GM23338 (cell line): ENCODE data around the gene TCERG1L. TPM values are rescaled to one million over a fixed set of nuclear protein-coding genes. Genes with fewer than 3 reads are reported as not detected.

ENCODE experiments used
- ATAC-seq: fragments of 200-7000 bp; cut with Tn5 transposase; 3 replicates; pipeline ENCODE4 v1.9.1; 2020
- DNase-seq: peaks from one replicate; pipeline ENCODE4 v3.0.0-alpha.2; 2015; ENCODE audit warnings: low spot score
- H2AFZ ChIP-seq: fragments of 200-600 bp; sonication (generic); 2 replicates; pipeline ENCODE4 v1.8.0; 2016; ENCODE audit warnings: antibody characterized with exemption, mild to moderate bottlenecking, moderate library complexity
- H3F3A ChIP-seq: fragments of 200-600 bp; sonication (generic); replicated peaks from 2 replicates; pipeline ENCODE4 v1.8.0; 2017; ENCODE audit warnings: antibody characterized with exemption, mixed run types, low read depth
- H3K27ac ChIP-seq: fragments of 200-600 bp; sonication (generic); 2 replicates; pipeline ENCODE4 v1.6.1; 2016; ENCODE audit warnings: low read depth
- H3K27me3 ChIP-seq: fragments of 200-600 bp; sonication (generic); 2 replicates; pipeline ENCODE4 v1.8.0; 2016; ENCODE audit warnings: mild to moderate bottlenecking, mixed run types, moderate library complexity; ENCODE audit not compliant: insufficient read depth
- H3K36me3 ChIP-seq: fragments of 200-600 bp; sonication (generic); 2 replicates; pipeline ENCODE4 v1.8.0; 2016; ENCODE audit warnings: mild to moderate bottlenecking; ENCODE audit not compliant: insufficient read depth
- H3K4me1 ChIP-seq: fragments of 200-600 bp; sonication (generic); 2 replicates; pipeline ENCODE4 v1.8.0; 2016; ENCODE audit warnings: mild to moderate bottlenecking, moderate library complexity; ENCODE audit not compliant: insufficient read depth
- H3K4me2 ChIP-seq: fragments of 200-600 bp; sonication (generic); 2 replicates; pipeline ENCODE4 v1.7.1; 2017; ENCODE audit warnings: mixed run types
- H3K4me3 ChIP-seq: fragments of 200-600 bp; sonication (generic); 2 replicates; pipeline ENCODE4 v1.6.1; 2016; ENCODE audit warnings: mixed run types
- H3K79me2 ChIP-seq: fragments of 200-600 bp; sonication (generic); replicated peaks from 2 replicates; pipeline ENCODE4 v1.8.0; 2017; ENCODE audit warnings: mild to moderate bottlenecking; ENCODE audit not compliant: insufficient read depth
- H3K9me2 ChIP-seq: fragments of 200-600 bp; sonication (generic); 2 replicates; pipeline ENCODE4 v1.8.0; 2017; ENCODE audit not compliant: insufficient read depth
- H4K20me1 ChIP-seq: fragments of 200-600 bp; sonication (generic); replicated peaks from 2 replicates; pipeline ENCODE4 v1.8.0; 2017; ENCODE audit warnings: mild to moderate bottlenecking; ENCODE audit not compliant: insufficient read depth
- H3K27ac Mint-ChIP-seq: 2 replicates; pipeline ENCODE4 v1.8.0; 2020; ENCODE audit warnings: inconsistent platforms, mild to moderate bottlenecking, moderate library complexity, mixed read lengths
- H3K27me3 Mint-ChIP-seq: 3 replicates; pipeline ENCODE4 v1.8.0; 2022; ENCODE audit warnings: low read depth, mild to moderate bottlenecking, moderate library complexity, mixed read lengths, inconsistent platforms; ENCODE audit not compliant: insufficient read depth, poor library complexity
- H3K36me3 Mint-ChIP-seq: 3 replicates; pipeline ENCODE4 v1.8.0; 2021; ENCODE audit warnings: low read depth, mild to moderate bottlenecking, inconsistent platforms, moderate library complexity, mixed read lengths
- H3K4me1 Mint-ChIP-seq: 3 replicates; pipeline ENCODE4 v1.8.0; 2020; ENCODE audit warnings: mild to moderate bottlenecking, inconsistent platforms, mixed read lengths
- H3K4me3 Mint-ChIP-seq: 3 replicates; pipeline ENCODE4 v1.8.0; 2021; ENCODE audit warnings: moderate library complexity, mild to moderate bottlenecking, inconsistent platforms, mixed read lengths
- H3K9me3 Mint-ChIP-seq: 3 replicates; pipeline ENCODE4 v1.8.0; 2020; ENCODE audit warnings: moderate library complexity, mild to moderate bottlenecking, inconsistent platforms, mixed read lengths
- CREB1 ChIP-seq: fragments of 250-450 bp; sonication (Bioruptor Pico); IDR thresholded peaks from 2 replicates; pipeline ENCODE4 v1.5.0; 2020; ENCODE audit warnings: low read depth, mild to moderate bottlenecking, moderate library complexity
- EZH2 ChIP-seq: fragments of 200-600 bp; sonication (generic); IDR thresholded peaks from one replicate; pipeline ENCODE4 v1.8.0; 2017; ENCODE audit warnings: antibody characterized with exemption, mild to moderate bottlenecking, low read depth; ENCODE audit not compliant: unreplicated experiment
- JUNB ChIP-seq: IDR thresholded peaks from one replicate; pipeline ENCODE4 v1.6.1; 2016; ENCODE audit warnings: antibody characterized with exemption; ENCODE audit not compliant: unreplicated experiment
- NANOG ChIP-seq: IDR thresholded peaks from 2 replicates; pipeline ENCODE4 v1.6.1; 2016; ENCODE audit warnings: antibody characterized with exemption, borderline replicate concordance
- POLR2AphosphoS5 ChIP-seq: IDR thresholded peaks from 2 replicates; pipeline ENCODE4 v1.6.1; 2016; ENCODE audit warnings: antibody characterized with exemption, low read depth
- STAT1 ChIP-seq: IDR thresholded peaks from one replicate; pipeline ENCODE4 v1.6.1; 2016; ENCODE audit warnings: antibody characterized with exemption; ENCODE audit not compliant: unreplicated experiment
- ZNF114 ChIP-seq: fragments of 250-450 bp; sonication (Bioruptor Pico); IDR thresholded peaks from 2 replicates; pipeline ENCODE4 v1.5.0; 2020; ENCODE audit warnings: mild to moderate bottlenecking, moderate library complexity
- ZNF331 ChIP-seq: fragments of 250-450 bp; sonication (Bioruptor Pico); IDR thresholded peaks from 2 replicates; pipeline ENCODE4 v1.5.0; 2020; ENCODE audit warnings: low read depth, mild to moderate bottlenecking, moderate library complexity
- polyA plus RNA-seq: library from polyadenylated mRNA; unstranded; fragments of >200 nt; fragmentation: Nextera tagmentation; extraction: Ambion mirVana; gene quantifications from 2 replicates; pipeline ENCODE4 v1.2.1, GENCODE V29; 2016
- total RNA-seq: library from RNA; depleted of rRNA; stranded (reverse); fragments of >200 nt; shearing (Covaris generic); gene quantifications from 2 replicates; pipeline ENCODE4 v1.2.3, GENCODE V29; 2014
- TF ChIP-seq, protein P1 (sequence below): IDR thresholded peaks from one replicate; pipeline ENCODE4 v1.6.1; 2018; ENCODE audit warnings: antibody characterized with exemption; ENCODE audit not compliant: unreplicated experiment
- TF ChIP-seq, protein P2 (sequence below): fragments of 250-450 bp; sonication (Bioruptor Pico); IDR thresholded peaks from 2 replicates; pipeline ENCODE4 v1.5.0; 2020; ENCODE audit warnings: mild to moderate bottlenecking, moderate library complexity

TCERG1L gene
- total and polyA plus RNA-seq, 2 experiments from 2014 or later = 3.9 to 5.5 TPM

DNA sequence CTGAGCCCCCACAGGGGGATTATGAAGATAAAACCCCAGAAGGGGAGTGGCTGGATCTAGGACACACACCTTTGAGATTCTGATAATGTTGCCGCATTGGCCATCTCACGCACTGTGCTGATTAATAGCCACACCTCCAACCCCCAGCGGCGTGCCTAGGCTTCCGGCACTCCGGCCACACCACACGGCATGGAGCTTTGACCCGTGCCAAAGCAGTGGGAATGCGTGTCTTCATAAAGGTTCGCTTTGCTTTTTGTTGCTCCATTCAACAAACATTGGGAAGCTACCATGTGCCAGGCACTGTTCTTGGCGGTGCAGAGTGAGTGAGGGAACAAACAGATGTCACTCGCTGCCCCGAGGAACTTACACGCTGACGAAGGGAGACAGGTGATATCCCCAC lies 117.6 kb downstream of the TCERG1L start (continued):
- TF ChIP-seq, protein P1, sequence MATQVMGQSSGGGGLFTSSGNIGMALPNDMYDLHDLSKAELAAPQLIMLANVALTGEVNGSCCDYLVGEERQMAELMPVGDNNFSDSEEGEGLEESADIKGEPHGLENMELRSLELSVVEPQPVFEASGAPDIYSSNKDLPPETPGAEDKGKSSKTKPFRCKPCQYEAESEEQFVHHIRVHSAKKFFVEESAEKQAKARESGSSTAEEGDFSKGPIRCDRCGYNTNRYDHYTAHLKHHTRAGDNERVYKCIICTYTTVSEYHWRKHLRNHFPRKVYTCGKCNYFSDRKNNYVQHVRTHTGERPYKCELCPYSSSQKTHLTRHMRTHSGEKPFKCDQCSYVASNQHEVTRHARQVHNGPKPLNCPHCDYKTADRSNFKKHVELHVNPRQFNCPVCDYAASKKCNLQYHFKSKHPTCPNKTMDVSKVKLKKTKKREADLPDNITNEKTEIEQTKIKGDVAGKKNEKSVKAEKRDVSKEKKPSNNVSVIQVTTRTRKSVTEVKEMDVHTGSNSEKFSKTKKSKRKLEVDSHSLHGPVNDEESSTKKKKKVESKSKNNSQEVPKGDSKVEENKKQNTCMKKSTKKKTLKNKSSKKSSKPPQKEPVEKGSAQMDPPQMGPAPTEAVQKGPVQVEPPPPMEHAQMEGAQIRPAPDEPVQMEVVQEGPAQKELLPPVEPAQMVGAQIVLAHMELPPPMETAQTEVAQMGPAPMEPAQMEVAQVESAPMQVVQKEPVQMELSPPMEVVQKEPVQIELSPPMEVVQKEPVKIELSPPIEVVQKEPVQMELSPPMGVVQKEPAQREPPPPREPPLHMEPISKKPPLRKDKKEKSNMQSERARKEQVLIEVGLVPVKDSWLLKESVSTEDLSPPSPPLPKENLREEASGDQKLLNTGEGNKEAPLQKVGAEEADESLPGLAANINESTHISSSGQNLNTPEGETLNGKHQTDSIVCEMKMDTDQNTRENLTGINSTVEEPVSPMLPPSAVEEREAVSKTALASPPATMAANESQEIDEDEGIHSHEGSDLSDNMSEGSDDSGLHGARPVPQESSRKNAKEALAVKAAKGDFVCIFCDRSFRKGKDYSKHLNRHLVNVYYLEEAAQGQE = no peak
- TF ChIP-seq STAT1 = no peak
- no peak for TF ChIP-seq JUNB
- TF ChIP-seq POLR2AphosphoS5 = no peak
- TF ChIP-seq NANOG = no peak
- TF ChIP-seq CREB1 (CRISPR knock-in tag) = no peak

DNA sequence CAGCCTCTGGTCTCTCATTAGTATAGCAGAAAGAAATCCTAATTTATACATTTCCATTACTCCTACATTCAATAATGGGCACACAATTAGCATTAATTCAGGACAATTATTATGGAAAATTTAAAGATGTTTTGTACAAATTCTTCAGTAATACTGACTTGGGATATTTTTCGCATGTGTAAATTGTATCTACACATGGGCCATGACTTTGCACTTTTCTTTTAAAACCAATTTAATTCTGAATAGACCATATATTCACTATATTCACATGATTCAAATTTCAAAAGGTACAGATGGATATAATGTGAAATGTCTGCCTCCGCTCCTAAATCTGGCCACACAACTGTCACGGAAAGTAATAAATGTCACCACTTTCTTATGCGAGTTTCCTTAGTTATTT lies 123.0 kb downstream of the TCERG1L start:
- H3K4me1 ChIP-seq = no peaks in the 10 kb centered on the region
- no peak overlapping the region for H3K4me2 ChIP-seq
- no peaks in the 10 kb centered on the region for H3K27me3 ChIP-seq
- no peak overlapping the region for H3K27ac ChIP-seq
- H3K4me3 ChIP-seq = no peak overlapping the region
- no peaks in the 10 kb centered on the region for H3K4me1 Mint-ChIP-seq
- no peaks in the 10 kb centered on the region for H3K36me3 ChIP-seq
- peaks cover 74% of the 10 kb centered on the region for H3K9me3 Mint-ChIP-seq
- no peak for ATAC-seq
- peaks cover 24% of the 10 kb centered on the region; the same call in 2 of the 3 replicates for H3K36me3 Mint-ChIP-seq
- no peaks in the 10 kb centered on the region for H4K20me1 ChIP-seq
- H3K79me2 ChIP-seq = no peaks in the 10 kb centered on the region
- no peak overlapping the region for H2AFZ ChIP-seq
- no peak overlapping the region for H3K4me3 Mint-ChIP-seq
- no peak for DNase-seq
- H3K9me2 ChIP-seq = no peaks in the 10 kb centered on the region
- H3K27ac Mint-ChIP-seq = no peak overlapping the region
- no peaks in the 10 kb centered on the region for H3F3A ChIP-seq
- H3K27me3 Mint-ChIP-seq = no peaks in the 10 kb centered on the region
- no peak for TF ChIP-seq ZNF114 (CRISPR knock-in tag)
- TF ChIP-seq CREB1 (CRISPR knock-in tag) = no peak
- TF ChIP-seq ZNF331 (CRISPR knock-in tag) = no peak
- no peak for TF ChIP-seq EZH2
- TF ChIP-seq, protein P1 = no peak
- TF ChIP-seq JUNB = no peak
- TF ChIP-seq, protein P2, sequence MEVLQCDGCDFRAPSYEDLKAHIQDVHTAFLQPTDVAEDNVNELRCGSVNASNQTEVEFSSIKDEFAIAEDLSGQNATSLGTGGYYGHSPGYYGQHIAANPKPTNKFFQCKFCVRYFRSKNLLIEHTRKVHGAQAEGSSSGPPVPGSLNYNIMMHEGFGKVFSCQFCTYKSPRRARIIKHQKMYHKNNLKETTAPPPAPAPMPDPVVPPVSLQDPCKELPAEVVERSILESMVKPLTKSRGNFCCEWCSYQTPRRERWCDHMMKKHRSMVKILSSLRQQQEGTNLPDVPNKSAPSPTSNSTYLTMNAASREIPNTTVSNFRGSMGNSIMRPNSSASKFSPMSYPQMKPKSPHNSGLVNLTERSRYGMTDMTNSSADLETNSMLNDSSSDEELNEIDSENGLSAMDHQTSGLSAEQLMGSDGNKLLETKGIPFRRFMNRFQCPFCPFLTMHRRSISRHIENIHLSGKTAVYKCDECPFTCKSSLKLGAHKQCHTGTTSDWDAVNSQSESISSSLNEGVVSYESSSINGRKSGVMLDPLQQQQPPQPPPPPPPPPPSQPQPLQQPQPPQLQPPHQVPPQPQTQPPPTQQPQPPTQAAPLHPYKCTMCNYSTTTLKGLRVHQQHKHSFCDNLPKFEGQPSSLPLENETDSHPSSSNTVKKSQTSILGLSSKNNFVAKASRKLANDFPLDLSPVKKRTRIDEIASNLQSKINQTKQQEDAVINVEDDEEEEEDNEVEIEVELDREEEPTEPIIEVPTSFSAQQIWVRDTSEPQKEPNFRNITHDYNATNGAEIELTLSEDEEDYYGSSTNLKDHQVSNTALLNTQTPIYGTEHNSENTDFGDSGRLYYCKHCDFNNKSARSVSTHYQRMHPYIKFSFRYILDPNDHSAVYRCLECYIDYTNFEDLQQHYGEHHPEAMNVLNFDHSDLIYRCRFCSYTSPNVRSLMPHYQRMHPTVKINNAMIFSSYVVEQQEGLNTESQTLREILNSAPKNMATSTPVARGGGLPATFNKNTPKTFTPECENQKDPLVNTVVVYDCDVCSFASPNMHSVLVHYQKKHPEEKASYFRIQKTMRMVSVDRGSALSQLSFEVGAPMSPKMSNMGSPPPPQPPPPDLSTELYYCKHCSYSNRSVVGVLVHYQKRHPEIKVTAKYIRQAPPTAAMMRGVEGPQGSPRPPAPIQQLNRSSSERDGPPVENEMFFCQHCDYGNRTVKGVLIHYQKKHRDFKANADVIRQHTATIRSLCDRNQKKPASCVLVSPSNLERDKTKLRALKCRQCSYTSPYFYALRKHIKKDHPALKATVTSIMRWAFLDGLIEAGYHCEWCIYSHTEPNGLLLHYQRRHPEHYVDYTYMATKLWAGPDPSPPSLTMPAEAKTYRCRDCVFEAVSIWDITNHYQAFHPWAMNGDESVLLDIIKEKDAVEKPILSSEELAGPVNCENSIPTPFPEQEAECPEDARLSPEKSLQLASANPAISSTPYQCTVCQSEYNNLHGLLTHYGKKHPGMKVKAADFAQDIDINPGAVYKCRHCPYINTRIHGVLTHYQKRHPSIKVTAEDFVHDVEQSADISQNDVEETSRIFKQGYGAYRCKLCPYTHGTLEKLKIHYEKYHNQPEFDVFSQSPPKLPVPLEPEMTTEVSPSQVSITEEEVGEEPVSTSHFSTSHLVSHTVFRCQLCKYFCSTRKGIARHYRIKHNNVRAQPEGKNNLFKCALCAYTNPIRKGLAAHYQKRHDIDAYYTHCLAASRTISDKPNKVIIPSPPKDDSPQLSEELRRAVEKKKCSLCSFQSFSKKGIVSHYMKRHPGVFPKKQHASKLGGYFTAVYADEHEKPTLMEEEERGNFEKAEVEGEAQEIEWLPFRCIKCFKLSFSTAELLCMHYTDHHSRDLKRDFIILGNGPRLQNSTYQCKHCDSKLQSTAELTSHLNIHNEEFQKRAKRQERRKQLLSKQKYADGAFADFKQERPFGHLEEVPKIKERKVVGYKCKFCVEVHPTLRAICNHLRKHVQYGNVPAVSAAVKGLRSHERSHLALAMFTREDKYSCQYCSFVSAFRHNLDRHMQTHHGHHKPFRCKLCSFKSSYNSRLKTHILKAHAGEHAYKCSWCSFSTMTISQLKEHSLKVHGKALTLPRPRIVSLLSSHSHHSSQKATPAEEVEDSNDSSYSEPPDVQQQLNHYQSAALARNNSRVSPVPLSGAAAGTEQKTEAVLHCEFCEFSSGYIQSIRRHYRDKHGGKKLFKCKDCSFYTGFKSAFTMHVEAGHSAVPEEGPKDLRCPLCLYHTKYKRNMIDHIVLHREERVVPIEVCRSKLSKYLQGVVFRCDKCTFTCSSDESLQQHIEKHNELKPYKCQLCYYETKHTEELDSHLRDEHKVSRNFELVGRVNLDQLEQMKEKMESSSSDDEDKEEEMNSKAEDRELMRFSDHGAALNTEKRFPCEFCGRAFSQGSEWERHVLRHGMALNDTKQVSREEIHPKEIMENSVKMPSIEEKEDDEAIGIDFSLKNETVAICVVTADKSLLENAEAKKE (CRISPR knock-in tag) = no peak
